ENCODE results near the gene LGMN. TPM values are rescaled to one million over a fixed set of nuclear protein-coding genes. Genes with fewer than 3 reads are reported as not detected.

LGMN gene
- polyA plus RNA-seq, 3 donors = 1.7 to 3.3 (median 2.9) TPM

DNA sequence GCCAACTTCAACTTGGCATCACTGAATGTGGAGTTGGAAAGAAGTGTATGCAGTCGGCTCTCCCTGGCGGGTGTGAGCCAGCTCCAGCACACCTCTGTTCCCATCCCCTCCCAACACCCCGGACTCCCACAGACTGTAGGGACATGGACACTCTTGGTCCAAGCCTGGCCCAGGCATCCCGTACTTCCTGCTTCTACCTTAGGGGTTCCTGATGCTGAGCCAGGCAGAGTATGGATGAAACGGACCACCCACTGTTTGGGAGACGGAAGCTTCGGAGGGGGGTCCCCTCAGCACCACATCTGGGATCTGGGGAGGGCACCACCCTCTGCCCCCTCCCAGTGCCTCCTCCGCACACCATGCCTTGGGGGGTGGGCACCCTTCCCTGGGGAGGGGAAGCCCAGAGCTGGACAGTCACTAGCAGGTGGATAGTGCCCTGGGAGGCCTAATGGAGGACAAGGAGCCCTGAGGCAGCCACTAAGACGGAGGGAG, 62.0 kb downstream of the LGMN start:
- WGBS (ENCODE audit: insufficient coverage) = 96% methylated on average over 6 of the region's 9 CpGs
- peaks cover 43% of the 10 kb centered on the region for H3K79me2 ChIP-seq (ENCODE audit: insufficient read depth, low read length)
- no peak overlapping the region for H3K4me3 ChIP-seq (replicated peaks in 1 of 3; ENCODE audit: low read depth in 2 of 3, low read length in 3 of 3)
- Mint-ChIP-seq H3K4me1 (peaks cover 3% of the 10 kb centered on the region), H3K4me3 (no peak overlapping the region), H3K36me3 (peaks cover 65 to 87% of the 10 kb centered on the region in 2 donors), H3K27me3 (ENCODE audit: low read depth in 3 of 3) (peaks cover 0 to 4% (median 0%) of the 10 kb centered on the region in 3 donors), H3K9me3 (peaks cover 0 to 2% (median 0%) of the 10 kb centered on the region in 7 donors), H3K27ac (peak overlapping the region in 1 of 7 donors; percentile 22)
- H3K4me1 ChIP-seq (ENCODE audit: control insufficient read depth in 1 of 2, insufficient read depth in 2 of 2, low read length in 2 of 2) = peaks cover 2% of the 10 kb centered on the region in 2 donors
- intact Hi-C loops (cut with micrococcal nuclease) = loop anchor here in 1 of 2 donors (10.0 kb wide), 1 partner anchor 552 kb away; no protein-coding TSS in a partner anchor
- TF ChIP-seq, protein P1, sequence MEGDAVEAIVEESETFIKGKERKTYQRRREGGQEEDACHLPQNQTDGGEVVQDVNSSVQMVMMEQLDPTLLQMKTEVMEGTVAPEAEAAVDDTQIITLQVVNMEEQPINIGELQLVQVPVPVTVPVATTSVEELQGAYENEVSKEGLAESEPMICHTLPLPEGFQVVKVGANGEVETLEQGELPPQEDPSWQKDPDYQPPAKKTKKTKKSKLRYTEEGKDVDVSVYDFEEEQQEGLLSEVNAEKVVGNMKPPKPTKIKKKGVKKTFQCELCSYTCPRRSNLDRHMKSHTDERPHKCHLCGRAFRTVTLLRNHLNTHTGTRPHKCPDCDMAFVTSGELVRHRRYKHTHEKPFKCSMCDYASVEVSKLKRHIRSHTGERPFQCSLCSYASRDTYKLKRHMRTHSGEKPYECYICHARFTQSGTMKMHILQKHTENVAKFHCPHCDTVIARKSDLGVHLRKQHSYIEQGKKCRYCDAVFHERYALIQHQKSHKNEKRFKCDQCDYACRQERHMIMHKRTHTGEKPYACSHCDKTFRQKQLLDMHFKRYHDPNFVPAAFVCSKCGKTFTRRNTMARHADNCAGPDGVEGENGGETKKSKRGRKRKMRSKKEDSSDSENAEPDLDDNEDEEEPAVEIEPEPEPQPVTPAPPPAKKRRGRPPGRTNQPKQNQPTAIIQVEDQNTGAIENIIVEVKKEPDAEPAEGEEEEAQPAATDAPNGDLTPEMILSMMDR (IDR thresholded peaks at IDR 0.05) = no peak
- H3K27me3 ChIP-seq (ENCODE audit: control insufficient read depth in 2 of 2, insufficient read depth in 2 of 2, low read length in 2 of 2) = no peaks in the 10 kb centered on the region
- peak overlapping the region in 1 of 2 donors; percentile 26 for H3K27ac ChIP-seq (ENCODE audit: low read depth in 1 of 2, low read length in 2 of 2)
- H4K20me1 ChIP-seq (ENCODE audit: insufficient read depth, low read length) = peaks cover 99% of the 10 kb centered on the region
- peaks cover 77 to 97% of the 10 kb centered on the region in 2 donors for H3K36me3 ChIP-seq (replicated peaks in 1 of 2; ENCODE audit: control insufficient read depth in 1 of 2, insufficient read depth in 2 of 2, low read length in 2 of 2)
- no peak for DNase-seq
- H2AFZ ChIP-seq (ENCODE audit: insufficient read depth, low read depth, low read length, poor library complexity, severe bottlenecking) = no peak overlapping the region
- H3K9me3 ChIP-seq (replicated peaks in 1 of 2; ENCODE audit: control insufficient read depth in 1 of 2, insufficient read depth in 1 of 2, low read length in 2 of 2) = no peaks in the 10 kb centered on the region
- H3K4me2 ChIP-seq (replicated peaks; ENCODE audit: extremely low read depth, low read length, poor library complexity, severe bottlenecking) = no peak overlapping the region
- no peak overlapping the region for H3K9ac ChIP-seq (ENCODE audit: insufficient read depth, low read length, poor library complexity, severe bottlenecking)

- H3K27me3 ChIP-seq (ENCODE audit: control insufficient read depth in 2 of 2, insufficient read depth in 2 of 2, low read length in 2 of 2) = no peaks in the 10 kb centered on the region
- peak overlapping the region in 1 of 2 donors; percentile 26 for H3K27ac ChIP-seq (ENCODE audit: low read depth in 1 of 2, low read length in 2 of 2)
- peaks cover 100% of the 10 kb centered on the region for H4K20me1 ChIP-seq (ENCODE audit: insufficient read depth, low read length)
- H3K4me3 Mint-ChIP-seq = no peak overlapping the region
- no peak overlapping the region for H3K4me3 ChIP-seq (replicated peaks in 1 of 3; ENCODE audit: low read depth in 2 of 3, low read length in 3 of 3)
- TF ChIP-seq, protein P1 (IDR thresholded peaks at IDR 0.05) = no peak
- H3K9ac ChIP-seq (ENCODE audit: insufficient read depth, low read length, poor library complexity, severe bottlenecking) = no peak overlapping the region
- no peak for DNase-seq
- H3K4me1 Mint-ChIP-seq = peaks cover 6% of the 10 kb centered on the region
- H3K36me3 ChIP-seq (replicated peaks in 1 of 2; ENCODE audit: control insufficient read depth in 1 of 2, insufficient read depth in 2 of 2, low read length in 2 of 2) = peaks cover 83 to 100% of the 10 kb centered on the region in 2 donors
- no peak overlapping the region for H3K4me2 ChIP-seq (replicated peaks; ENCODE audit: extremely low read depth, low read length, poor library complexity, severe bottlenecking)
- no peak overlapping the region for H2AFZ ChIP-seq (ENCODE audit: insufficient read depth, low read depth, low read length, poor library complexity, severe bottlenecking)
- peaks cover 0 to 4% (median 0%) of the 10 kb centered on the region in 3 donors for H3K27me3 Mint-ChIP-seq (ENCODE audit: low read depth in 3 of 3)
- peaks cover 71 to 92% of the 10 kb centered on the region in 2 donors for H3K36me3 Mint-ChIP-seq
- no peaks in the 10 kb centered on the region for H3K9me3 ChIP-seq (replicated peaks in 1 of 2; ENCODE audit: control insufficient read depth in 1 of 2, insufficient read depth in 1 of 2, low read length in 2 of 2)
- H3K27ac Mint-ChIP-seq = peak overlapping the region in 3 of 7 donors; percentile 22 to 77 (median 37)
- intact Hi-C loops (cut with micrococcal nuclease) = loop anchor here in 1 of 2 donors (10.0 kb wide), 1 partner anchor 551 kb away; no protein-coding TSS in a partner anchor
- peaks cover 6 to 8% of the 10 kb centered on the region in 2 donors for H3K4me1 ChIP-seq (ENCODE audit: control insufficient read depth in 1 of 2, insufficient read depth in 2 of 2, low read length in 2 of 2)
- 94% methylated on average over 3 of the region's 4 CpGs for WGBS (ENCODE audit: insufficient coverage)
- H3K9me3 Mint-ChIP-seq = peaks cover 0 to 2% (median 0%) of the 10 kb centered on the region in 7 donors
- peaks cover 49% of the 10 kb centered on the region for H3K79me2 ChIP-seq (ENCODE audit: insufficient read depth, low read length)
These were observed 62.6 kb downstream of the LGMN start for GRCh38 chr14:92685784-92686355.
